ENCODE results near the gene SEMA3G. TPM values are rescaled to one million over a fixed set of nuclear protein-coding genes. Genes with fewer than 3 reads are reported as not detected.

The SEMA3G gene
- total RNA-seq, 1 experiment from 2014 or later = 0.32 TPM

GRCh38 chr3:52456800-52457183 lies 11.9 kb upstream of the SEMA3G start:
- no peak for DNase-seq
- intact Hi-C loops (cut with micrococcal nuclease; ENCODE audit: unreplicated experiment) = loop anchor here (10.0 kb wide), 1 partner anchor 78 kb away; the partner anchor contains the start of genes NT5DC2 and UQCC5
- Mint-ChIP-seq H3K4me3 (ENCODE audit: unreplicated experiment) (peak overlapping the region; percentile 88), H3K27ac (ENCODE audit: unreplicated experiment) (no peak overlapping the region), H3K27me3 (ENCODE audit: insufficient read depth, unreplicated experiment) (no peaks in the 10 kb centered on the region), H3K9me3 (ENCODE audit: unreplicated experiment) (no peaks in the 10 kb centered on the region), H3K4me1 (ENCODE audit: low read depth, unreplicated experiment) (peaks cover 28% of the 10 kb centered on the region), H3K36me3 (ENCODE audit: insufficient read depth, unreplicated experiment) (peaks cover 27% of the 10 kb centered on the region)
- Histone ChIP-seq H3K4me1 (peaks cover 46% of the 10 kb centered on the region), H3K9me3 (no peaks in the 10 kb centered on the region), H3K36me3 (ENCODE audit: control insufficient read depth, insufficient read depth, low read length) (no peaks in the 10 kb centered on the region; the same call in 1 of the 2 replicates), H3K4me3 (ENCODE audit: low read depth, low read length) (peak overlapping the region; percentile 94), H3K27me3 (replicated peaks; ENCODE audit: control insufficient read depth, insufficient read depth, low read length) (no peaks in the 10 kb centered on the region)
- TF ChIP-seq CTCF (IDR thresholded peaks at IDR 0.05; ENCODE audit: insufficient read depth in 1 of 2, low read depth in 1 of 2, low read length in 1 of 2, severe bottlenecking in 1 of 2, unreplicated experiment in 1 of 2) = no peak
- CTCF ChIA-PET = interaction anchor here (0.8 kb wide), 1 partner anchor 34 kb away, joined by 3 read pairs; no protein-coding TSS in a partner anchor
- BruUV-seq (replicated peaks) = no TSS peak
- POLR2A ChIA-PET = no interaction called here

GRCh38 chr3:52456169-52456799 lies 11.4 kb upstream of the SEMA3G start:
- peak overlapping the region; percentile 88 for H3K4me3 Mint-ChIP-seq (ENCODE audit: unreplicated experiment)
- Histone ChIP-seq H3K36me3 (ENCODE audit: control insufficient read depth, insufficient read depth, low read length) (no peaks in the 10 kb centered on the region; the same call in 1 of the 2 replicates), H3K4me1 (peaks cover 51% of the 10 kb centered on the region), H3K27me3 (replicated peaks; ENCODE audit: control insufficient read depth, insufficient read depth, low read length) (no peaks in the 10 kb centered on the region), H3K4me3 (ENCODE audit: low read depth, low read length) (peak overlapping the region; percentile 94), H3K9me3 (no peaks in the 10 kb centered on the region)
- peaks cover 27% of the 10 kb centered on the region for H3K36me3 Mint-ChIP-seq (ENCODE audit: insufficient read depth, unreplicated experiment)
- DNase-seq = no peak
- no TSS peak for BruUV-seq (replicated peaks)
- no peaks in the 10 kb centered on the region for H3K27me3 Mint-ChIP-seq (ENCODE audit: insufficient read depth, unreplicated experiment)
- POLR2A ChIA-PET = no interaction called here
- CTCF ChIA-PET = no interaction called here
- H3K4me1 Mint-ChIP-seq (ENCODE audit: low read depth, unreplicated experiment) = peaks cover 33% of the 10 kb centered on the region
- intact Hi-C loops (cut with micrococcal nuclease; ENCODE audit: unreplicated experiment) = loop anchor here (10.0 kb wide), 1 partner anchor 79 kb away; the partner anchor contains the start of genes NT5DC2 and UQCC5
- no peak for TF ChIP-seq CTCF (IDR thresholded peaks at IDR 0.05; ENCODE audit: insufficient read depth in 1 of 2, low read depth in 1 of 2, low read length in 1 of 2, severe bottlenecking in 1 of 2, unreplicated experiment in 1 of 2)
- H3K9me3 Mint-ChIP-seq (ENCODE audit: unreplicated experiment) = no peaks in the 10 kb centered on the region
- H3K27ac Mint-ChIP-seq (ENCODE audit: unreplicated experiment) = peak overlapping the region; percentile 84

- ChIA-PET CTCF (no interaction called here), POLR2A (no interaction called here)
- Mint-ChIP-seq H3K4me1 (ENCODE audit: low read depth, unreplicated experiment) (peaks cover 41% of the 10 kb centered on the region), H3K27me3 (ENCODE audit: insufficient read depth, unreplicated experiment) (no peaks in the 10 kb centered on the region), H3K36me3 (ENCODE audit: insufficient read depth, unreplicated experiment) (peaks cover 27% of the 10 kb centered on the region), H3K9me3 (ENCODE audit: unreplicated experiment) (no peaks in the 10 kb centered on the region), H3K4me3 (ENCODE audit: unreplicated experiment) (peak within 1 kb of the TSS; percentile 88), H3K27ac (ENCODE audit: unreplicated experiment) (peak within 1 kb of the TSS; percentile 84)
- peaks cover 59% of the 10 kb centered on the region for H3K4me1 ChIP-seq
- BruUV-seq (replicated peaks) = no TSS peak
- peak within 1 kb of the TSS; percentile 94 for H3K4me3 ChIP-seq (ENCODE audit: low read depth, low read length)
- no peaks in the 10 kb centered on the region for H3K27me3 ChIP-seq (replicated peaks; ENCODE audit: control insufficient read depth, insufficient read depth, low read length)
- intact Hi-C loops (cut with micrococcal nuclease; ENCODE audit: unreplicated experiment) = loop anchor here (10.0 kb wide), 1 partner anchor 79 kb away; the partner anchor contains the start of genes NT5DC2 and UQCC5
- no peaks in the 10 kb centered on the region for H3K9me3 ChIP-seq
- H3K36me3 ChIP-seq (ENCODE audit: control insufficient read depth, insufficient read depth, low read length) = no peaks in the 10 kb centered on the region; the same call in 1 of the 2 replicates
- no peak for TF ChIP-seq CTCF (IDR thresholded peaks at IDR 0.05; ENCODE audit: insufficient read depth in 1 of 2, low read depth in 1 of 2, low read length in 1 of 2, severe bottlenecking in 1 of 2, unreplicated experiment in 1 of 2)
- peak; percentile 90 to 97 for DNase-seq
Observed at GRCh38 chr3:52455283-52456168, 10.6 kb upstream of the SEMA3G start, which contains the start of gene NISCH. Gene NISCH, plus strand, starts transcription at chr3:52455604. Its CDS starts 38 bp downstream, at chr3:52455642.
